HEK293 (cell line): ENCODE measurements around the gene SRMS.

Experiments
- ATF2 ChIP-seq: fragments of 450-650 bp; formaldehyde crosslinking; IDR thresholded peaks from 2 replicates; pipeline ENCODE4 v1.5.1; 2016; ENCODE audit warnings: missing biosample characterization, missing genetic modification characterization, low read depth
- CTCF ChIP-seq: fragments of 450-650 bp; formaldehyde crosslinking; IDR thresholded peaks from 2 replicates; pipeline ENCODE4 v1.5.1; 2016; ENCODE audit warnings: missing biosample characterization, missing genetic modification characterization
- GFI1B ChIP-seq: fragments of 450-650 bp; formaldehyde crosslinking; IDR thresholded peaks from 2 replicates; pipeline ENCODE4 v1.5.1; 2016; ENCODE audit warnings: missing biosample characterization, missing genetic modification characterization
- ZNF10 ChIP-seq: fragments of 450-650 bp; formaldehyde crosslinking; IDR thresholded peaks from 2 replicates; pipeline ENCODE4 v1.5.1; 2017; ENCODE audit warnings: missing biosample characterization, missing genetic modification characterization
- ZNF138 ChIP-seq: fragments of 450-650 bp; formaldehyde crosslinking; IDR thresholded peaks from 2 replicates; pipeline ENCODE4 v1.5.1; 2016; ENCODE audit warnings: missing biosample characterization, missing genetic modification characterization, borderline replicate concordance
- ZNF529 ChIP-seq: fragments of 450-650 bp; formaldehyde crosslinking; IDR thresholded peaks from 2 replicates; pipeline ENCODE4 v1.5.1; 2017; ENCODE audit warnings: missing genetic modification characterization, missing biosample characterization; ENCODE audit not compliant: insufficient replicate concordance
- TF ChIP-seq, protein P1 (sequence below): fragments of 450-650 bp; formaldehyde crosslinking; IDR thresholded peaks from 2 replicates; pipeline ENCODE4 v1.5.0; 2017; ENCODE audit warnings: missing biosample characterization, missing genetic modification characterization, borderline replicate concordance
- TF ChIP-seq, protein P2 (sequence below): fragments of 450-650 bp; formaldehyde crosslinking; IDR thresholded peaks from 2 replicates; pipeline ENCODE4 v1.5.1; 2016; ENCODE audit warnings: missing biosample characterization, missing genetic modification characterization

DNA sequence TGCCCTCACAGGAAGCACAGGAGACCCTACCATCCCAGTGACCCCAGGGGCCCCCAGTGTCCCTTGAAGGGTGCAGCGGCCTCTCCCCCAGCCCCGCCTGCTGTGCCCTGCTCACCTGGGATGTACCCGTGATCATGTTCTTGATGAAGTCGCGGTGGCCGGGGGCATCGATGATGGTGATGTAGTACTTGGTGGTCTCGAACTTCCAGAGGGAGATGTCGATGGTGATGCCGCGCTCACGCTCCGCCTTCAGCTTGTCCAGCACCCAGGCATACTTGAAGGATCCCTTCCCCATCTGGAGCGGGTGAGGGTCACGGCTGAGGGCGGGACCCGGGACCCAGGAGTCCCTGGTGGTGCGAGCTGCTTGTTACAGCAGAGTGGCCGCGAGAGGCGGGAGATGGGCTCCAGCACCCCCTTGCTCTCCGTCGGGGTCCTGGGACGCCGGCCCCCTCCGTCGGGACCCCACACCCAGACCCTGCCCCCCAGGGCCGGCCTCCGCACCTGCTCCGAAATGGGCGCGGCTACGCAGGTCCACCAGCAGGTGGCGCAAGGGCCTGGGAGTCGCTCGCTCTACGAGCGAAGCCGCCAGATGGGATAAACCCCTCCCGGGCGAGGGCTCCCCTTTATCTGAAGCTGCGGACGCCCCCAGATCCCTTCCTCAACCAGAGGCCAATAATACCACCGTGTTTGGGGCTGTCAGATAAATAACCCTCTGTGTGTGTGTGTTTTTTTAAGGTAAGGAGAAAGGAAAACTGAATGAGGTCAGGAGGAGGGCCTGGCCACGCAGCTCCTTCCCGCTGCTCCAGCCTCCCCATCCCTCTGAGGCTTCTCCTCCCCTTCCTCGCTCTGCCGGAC, 51.6 kb downstream of the SRMS start:
- TF ChIP-seq ZNF529 (tag by site-specific recombination), result no peak
- TF ChIP-seq, protein P1, sequence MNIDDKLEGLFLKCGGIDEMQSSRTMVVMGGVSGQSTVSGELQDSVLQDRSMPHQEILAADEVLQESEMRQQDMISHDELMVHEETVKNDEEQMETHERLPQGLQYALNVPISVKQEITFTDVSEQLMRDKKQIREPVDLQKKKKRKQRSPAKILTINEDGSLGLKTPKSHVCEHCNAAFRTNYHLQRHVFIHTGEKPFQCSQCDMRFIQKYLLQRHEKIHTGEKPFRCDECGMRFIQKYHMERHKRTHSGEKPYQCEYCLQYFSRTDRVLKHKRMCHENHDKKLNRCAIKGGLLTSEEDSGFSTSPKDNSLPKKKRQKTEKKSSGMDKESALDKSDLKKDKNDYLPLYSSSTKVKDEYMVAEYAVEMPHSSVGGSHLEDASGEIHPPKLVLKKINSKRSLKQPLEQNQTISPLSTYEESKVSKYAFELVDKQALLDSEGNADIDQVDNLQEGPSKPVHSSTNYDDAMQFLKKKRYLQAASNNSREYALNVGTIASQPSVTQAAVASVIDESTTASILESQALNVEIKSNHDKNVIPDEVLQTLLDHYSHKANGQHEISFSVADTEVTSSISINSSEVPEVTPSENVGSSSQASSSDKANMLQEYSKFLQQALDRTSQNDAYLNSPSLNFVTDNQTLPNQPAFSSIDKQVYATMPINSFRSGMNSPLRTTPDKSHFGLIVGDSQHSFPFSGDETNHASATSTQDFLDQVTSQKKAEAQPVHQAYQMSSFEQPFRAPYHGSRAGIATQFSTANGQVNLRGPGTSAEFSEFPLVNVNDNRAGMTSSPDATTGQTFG, result no peak
- TF ChIP-seq, protein P2, sequence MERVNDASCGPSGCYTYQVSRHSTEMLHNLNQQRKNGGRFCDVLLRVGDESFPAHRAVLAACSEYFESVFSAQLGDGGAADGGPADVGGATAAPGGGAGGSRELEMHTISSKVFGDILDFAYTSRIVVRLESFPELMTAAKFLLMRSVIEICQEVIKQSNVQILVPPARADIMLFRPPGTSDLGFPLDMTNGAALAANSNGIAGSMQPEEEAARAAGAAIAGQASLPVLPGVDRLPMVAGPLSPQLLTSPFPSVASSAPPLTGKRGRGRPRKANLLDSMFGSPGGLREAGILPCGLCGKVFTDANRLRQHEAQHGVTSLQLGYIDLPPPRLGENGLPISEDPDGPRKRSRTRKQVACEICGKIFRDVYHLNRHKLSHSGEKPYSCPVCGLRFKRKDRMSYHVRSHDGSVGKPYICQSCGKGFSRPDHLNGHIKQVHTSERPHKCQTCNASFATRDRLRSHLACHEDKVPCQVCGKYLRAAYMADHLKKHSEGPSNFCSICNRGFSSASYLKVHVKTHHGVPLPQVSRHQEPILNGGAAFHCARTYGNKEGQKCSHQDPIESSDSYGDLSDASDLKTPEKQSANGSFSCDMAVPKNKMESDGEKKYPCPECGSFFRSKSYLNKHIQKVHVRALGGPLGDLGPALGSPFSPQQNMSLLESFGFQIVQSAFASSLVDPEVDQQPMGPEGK, result peak; percentile 46
- TF ChIP-seq ATF2 (tag by site-specific recombination), result no peak
- TF ChIP-seq CTCF (tag by site-specific recombination), result peak; percentile 84
- 0 out of 2 replicates have a peak, but pooled peaks have one; percentile 5 for TF ChIP-seq ZNF138 (tag by site-specific recombination)
- no peak for TF ChIP-seq ZNF10
- TF ChIP-seq GFI1B (tag by site-specific recombination), result no peak
